Measurements from ENCODE around the gene METTL9.
"Not testable (repeated sequence)": the region's sequence is repeated elsewhere in the genome, so short reads cannot be mapped to it uniquely, and the experiment has no call there.

Gene METTL9

DNA sequence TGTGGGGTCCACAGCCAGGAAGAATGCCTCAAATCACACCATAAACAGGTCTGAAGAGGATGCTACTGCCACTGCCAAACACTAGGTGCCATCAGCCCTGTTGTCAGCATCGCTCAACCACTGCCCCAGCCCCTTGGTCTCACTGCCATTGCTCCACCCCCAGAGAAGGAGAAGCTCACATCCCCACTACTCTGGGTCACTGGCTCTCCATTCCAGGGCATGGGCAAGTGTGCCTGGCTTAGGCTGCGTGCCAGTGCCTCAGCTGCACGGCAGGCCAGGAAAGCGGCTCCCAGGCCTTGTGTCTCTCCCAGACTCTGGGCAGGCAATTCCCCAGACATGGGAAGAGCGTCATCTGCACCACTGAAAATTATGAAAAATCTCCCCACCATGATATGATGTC is 54.2 kb downstream of the METTL9 start:
- in situ Hi-C loops (cut with MboI; ENCODE audit: low sequenced_read_pairs) = no loop called here

GRCh38 chr16:21654466-21654865 is 55.1 kb downstream of the METTL9 start:
- in situ Hi-C loops (cut with MboI; ENCODE audit: low sequenced_read_pairs) = no loop called here

- in situ Hi-C loops (cut with MboI; ENCODE audit: low sequenced_read_pairs) = no loop called here
Observed at GRCh38 chr16:21654881-21655280, 55.5 kb downstream of the METTL9 start.

GRCh38 chr16:21656795-21657768 is 57.7 kb downstream of the METTL9 start:
- in situ Hi-C loops (cut with MboI; ENCODE audit: low sequenced_read_pairs) = no loop called here

- in situ Hi-C loops (cut with MboI; ENCODE audit: low sequenced_read_pairs) = no loop called here
Observed at GRCh38 chr16:21659124-21659523, 59.7 kb downstream of the METTL9 start.

GRCh38 chr16:21663889-21664647 is 64.7 kb downstream of the METTL9 start, which contains the start of gene OTOA:
TSS of gene OTOA (plus strand) at chr16:21663968. CDS start at chr16:21678515, 14,547 bp downstream.
- in situ Hi-C loops (cut with MboI; ENCODE audit: low sequenced_read_pairs) = no loop called here

GRCh38 chr16:21664801-21665492 is 65.6 kb downstream of the METTL9 start:
- in situ Hi-C loops (cut with MboI; ENCODE audit: low sequenced_read_pairs) = no loop called here

GRCh38 chr16:21666772-21667171 is 67.4 kb downstream of the METTL9 start:
- in situ Hi-C loops (cut with MboI; ENCODE audit: low sequenced_read_pairs) = no loop called here

GRCh38 chr16:21667575-21667974 is 68.2 kb downstream of the METTL9 start:
- in situ Hi-C loops (cut with MboI; ENCODE audit: low sequenced_read_pairs) = no loop called here

DNA sequence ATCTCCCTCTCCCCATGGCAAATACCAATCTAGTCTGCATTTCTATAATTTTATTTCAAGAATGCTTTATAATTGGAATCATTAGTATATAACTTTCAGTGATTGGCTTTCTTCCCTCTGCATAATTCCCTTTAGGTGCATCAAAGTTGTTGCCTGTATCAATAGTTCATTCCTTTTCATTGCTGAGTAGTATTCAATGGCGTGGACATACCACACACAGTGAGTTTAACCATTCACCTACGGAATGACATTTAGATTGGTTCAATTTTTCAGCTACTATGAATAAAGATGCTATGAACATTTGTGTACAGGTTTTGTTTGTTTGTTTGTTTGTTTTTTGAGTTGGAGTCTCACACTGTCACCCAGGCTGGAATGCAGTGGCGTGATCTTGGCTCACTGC is 74.1 kb downstream of the METTL9 start:
- in situ Hi-C loops (cut with MboI; ENCODE audit: low sequenced_read_pairs) = no loop called here

DNA sequence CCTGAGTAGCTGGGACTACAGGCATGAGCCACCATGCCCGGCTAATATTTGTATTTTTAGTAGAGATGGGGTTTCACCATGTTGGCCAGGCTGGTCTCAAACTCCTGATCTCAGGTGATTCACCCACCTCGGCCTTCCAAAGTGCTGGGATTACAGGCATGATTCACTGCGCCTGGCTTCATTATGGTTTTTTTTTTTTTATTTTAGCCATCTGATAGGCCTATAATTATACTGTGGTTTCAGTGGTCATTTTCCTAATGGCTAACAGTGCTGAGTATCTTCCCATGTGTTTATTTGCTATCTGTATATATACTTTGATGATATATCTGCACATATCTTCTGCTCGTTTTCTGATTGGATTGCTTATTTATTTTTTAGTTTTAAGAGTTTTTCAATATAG is 75.1 kb downstream of the METTL9 start:
- in situ Hi-C loops (cut with MboI; ENCODE audit: low sequenced_read_pairs) = not testable (repeated sequence)

DNA sequence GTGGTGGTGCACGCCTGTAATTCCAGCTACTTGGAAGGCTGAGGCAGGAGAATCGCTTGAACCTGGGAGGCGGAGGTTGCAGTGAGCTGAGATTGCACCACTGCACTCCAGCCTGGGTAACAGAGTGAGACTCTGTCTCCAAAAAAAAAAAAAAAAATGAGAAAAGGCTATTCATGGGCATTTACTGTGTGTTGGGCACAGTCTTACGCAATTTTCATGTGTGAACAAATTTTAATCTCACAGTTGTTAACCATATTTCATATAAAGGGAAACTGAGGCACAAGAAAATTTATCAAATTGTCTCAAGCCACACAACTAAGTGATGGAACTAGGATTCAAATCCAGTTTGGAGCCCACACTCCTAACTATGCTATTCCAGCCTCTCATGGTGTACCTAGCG is 81.3 kb downstream of the METTL9 start:
- in situ Hi-C loops (cut with MboI; ENCODE audit: low sequenced_read_pairs) = not testable (repeated sequence)

- in situ Hi-C loops (cut with MboI; ENCODE audit: low sequenced_read_pairs) = no loop called here
Observed at GRCh38 chr16:21683184-21683583, 83.8 kb downstream of the METTL9 start.

GRCh38 chr16:21684199-21684598 is 84.8 kb downstream of the METTL9 start:
- in situ Hi-C loops (cut with MboI; ENCODE audit: low sequenced_read_pairs) = no loop called here

- in situ Hi-C loops (cut with MboI; ENCODE audit: low sequenced_read_pairs) = no loop called here
Observed at GRCh38 chr16:21685034-21685455, 85.7 kb downstream of the METTL9 start.

DNA sequence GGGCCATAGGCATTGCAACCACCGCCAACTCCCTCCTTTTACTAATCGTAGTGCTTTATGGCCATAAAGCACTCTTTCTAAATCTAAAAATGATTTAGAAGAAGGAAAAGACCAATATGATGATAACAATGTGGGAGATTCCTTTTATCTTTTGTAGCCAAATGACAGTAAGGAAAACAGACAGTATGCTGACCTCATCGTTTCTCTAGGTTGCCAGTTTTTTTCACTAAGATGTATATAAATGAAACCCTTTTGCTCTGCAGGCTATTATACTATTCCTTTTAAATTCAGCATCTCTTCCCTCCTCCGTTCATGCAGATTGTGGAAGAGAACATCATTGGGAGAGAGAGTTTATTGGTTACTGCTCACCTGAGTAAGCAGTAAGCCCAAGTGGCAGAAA is 89.7 kb downstream of the METTL9 start:
- in situ Hi-C loops (cut with MboI; ENCODE audit: low sequenced_read_pairs) = no loop called here

DNA sequence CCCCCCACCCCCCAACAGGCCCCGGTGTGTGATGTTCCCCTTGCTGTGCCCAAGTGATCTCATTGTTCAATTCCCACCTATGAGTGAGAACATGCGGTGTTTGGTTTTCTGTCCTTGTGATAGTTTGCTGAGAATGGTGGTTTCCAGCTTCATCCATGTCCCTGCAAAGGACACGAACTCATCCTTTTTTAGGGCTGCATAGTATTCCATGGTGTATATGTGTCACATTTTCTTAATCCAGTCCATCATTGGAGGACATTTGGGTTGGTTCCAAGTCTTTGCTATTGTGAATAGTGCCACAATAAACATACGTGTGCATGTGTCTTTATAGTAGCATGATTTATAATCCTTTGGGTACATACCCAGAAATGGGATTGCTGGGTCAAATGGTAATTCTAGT is 91.6 kb downstream of the METTL9 start:
- in situ Hi-C loops (cut with MboI; ENCODE audit: low sequenced_read_pairs) = not testable (repeated sequence)

DNA sequence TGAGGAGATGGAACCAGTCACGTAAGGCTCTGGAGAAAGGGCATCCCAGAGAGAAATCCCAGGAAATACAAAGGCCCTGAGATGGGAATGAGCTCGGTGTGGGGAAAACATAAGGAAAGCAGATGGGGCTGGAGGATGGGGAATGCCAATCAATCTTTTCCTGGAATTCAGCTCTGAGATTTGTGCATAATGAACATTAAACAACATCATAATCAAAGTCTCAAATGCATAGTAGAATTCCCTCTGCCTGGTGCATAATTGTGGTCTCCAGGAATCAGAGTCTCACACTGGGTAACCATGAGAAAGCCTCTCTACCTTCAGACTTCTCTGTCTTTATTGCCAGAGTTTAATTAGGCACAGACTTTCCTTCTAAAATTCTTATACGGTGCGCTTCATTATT is 95.2 kb downstream of the METTL9 start:
- in situ Hi-C loops (cut with MboI; ENCODE audit: low sequenced_read_pairs) = no loop called here

GRCh38 chr16:21697032-21697431 is 97.7 kb downstream of the METTL9 start:
- in situ Hi-C loops (cut with MboI; ENCODE audit: low sequenced_read_pairs) = no loop called here

DNA sequence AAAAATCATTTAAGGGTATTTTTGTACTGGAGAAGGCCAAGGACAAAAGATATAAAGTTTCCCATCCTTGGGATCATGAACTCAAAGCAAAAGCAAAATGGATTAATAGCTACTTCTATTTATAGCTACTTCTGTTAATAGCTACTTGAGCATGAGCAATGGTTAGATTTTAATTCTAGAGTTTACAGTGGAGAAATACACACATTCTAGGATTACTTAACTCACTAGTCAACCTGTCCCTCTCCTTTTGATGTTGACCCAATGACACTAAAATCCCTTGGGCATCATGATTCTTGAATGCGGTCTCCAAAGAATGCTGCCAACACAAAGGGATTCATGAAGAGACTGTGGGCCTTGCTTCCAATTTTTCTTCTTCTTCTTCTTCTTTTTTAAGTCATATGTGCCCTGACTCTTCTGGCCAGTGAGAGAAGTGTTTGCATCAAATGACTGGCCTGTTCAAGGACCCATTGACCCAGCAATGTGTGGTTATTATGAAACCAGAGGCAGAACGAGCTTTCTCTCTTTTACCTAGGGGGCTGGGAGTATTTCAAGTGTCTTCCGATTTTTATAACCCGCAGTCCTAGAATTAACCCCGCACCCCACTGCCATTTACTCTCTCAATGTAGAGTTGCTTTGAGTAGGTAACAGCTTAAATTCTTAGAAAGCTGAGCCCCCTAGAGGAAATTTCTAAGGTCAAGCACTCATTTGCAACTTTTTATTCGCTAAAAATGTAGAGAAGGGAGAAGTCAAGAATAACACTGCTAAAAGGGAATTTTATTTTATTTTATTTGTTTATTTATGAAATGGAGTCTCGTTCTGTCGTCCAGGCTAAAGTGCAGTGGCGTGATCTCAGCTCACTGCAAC is 99.0 kb downstream of the METTL9 start:
- in situ Hi-C loops (cut with MboI; ENCODE audit: low sequenced_read_pairs) = no loop called here
